ENCODE data around the gene CSH2.
A peak's percentile ranks its signal among the peaks of the same experiment; 100 is the strongest.
"Not testable (repeated sequence)": the region's sequence is repeated elsewhere in the genome, so short reads cannot be mapped to it uniquely, and the experiment has no call there.

Gene CSH2

GRCh38 chr17:63873577-63873976, at the start of gene CSH2:
Gene CSH2 (minus strand): TSS chr17:63873677. CDS start chr17:63873614, 63 bp downstream.
- not testable (repeated sequence) for DNase-seq

- DNase-seq, result peak; percentile 32
Observed at GRCh38 chr17:63922402-63922801, 48.9 kb upstream of the CSH2 start.

- DNase-seq, result peak; percentile 46
Observed at GRCh38 chr17:63920779-63921178, 47.3 kb upstream of the CSH2 start.

GRCh38 chr17:63920050-63920449, 46.6 kb upstream of the CSH2 start:
- not testable (repeated sequence) for DNase-seq

- peak; percentile 79 for DNase-seq
Observed at GRCh38 chr17:63919311-63919723, 45.8 kb upstream of the CSH2 start.

GRCh38 chr17:63918789-63919305, 45.4 kb upstream of the CSH2 start, which contains the start of gene GH1:
Gene GH1 (minus strand): TSS chr17:63918839. CDS start chr17:63918776, 63 bp downstream.
- DNase-seq, result not testable (repeated sequence)

GRCh38 chr17:63918305-63918704, 44.8 kb upstream of the CSH2 start:
- DNase-seq, result no peak

- DNase-seq, result no peak
Observed at GRCh38 chr17:63917646-63918045, 44.2 kb upstream of the CSH2 start.

GRCh38 chr17:63917206-63917605, 43.7 kb upstream of the CSH2 start:
- not testable (repeated sequence) for DNase-seq

GRCh38 chr17:63916566-63917185, 43.2 kb upstream of the CSH2 start:
- no peak for DNase-seq

GRCh38 chr17:63915753-63916152, 42.3 kb upstream of the CSH2 start:
- not testable (repeated sequence) for DNase-seq

GRCh38 chr17:63914471-63914870, 41.0 kb upstream of the CSH2 start:
- no peak for DNase-seq

- peak; percentile 39 for DNase-seq
Observed at GRCh38 chr17:63911657-63912100, 38.2 kb upstream of the CSH2 start.

- DNase-seq, result no peak
Observed at GRCh38 chr17:63911041-63911635, 37.7 kb upstream of the CSH2 start, which contains the start of gene CSHL1. Gene CSHL1 (minus strand): TSS chr17:63911258. CDS start chr17:63911196, 62 bp downstream.

- no peak for DNase-seq
Observed at GRCh38 chr17:63910096-63910495, 36.6 kb upstream of the CSH2 start.

GRCh38 chr17:63909586-63909985, 36.1 kb upstream of the CSH2 start:
- DNase-seq, result not testable (repeated sequence)

- not testable (repeated sequence) for DNase-seq
Observed at GRCh38 chr17:63907161-63907778, 33.8 kb upstream of the CSH2 start.

- not testable (repeated sequence) for DNase-seq
Observed at GRCh38 chr17:63904796-63905195, 31.3 kb upstream of the CSH2 start.

GRCh38 chr17:63903787-63904201, 30.3 kb upstream of the CSH2 start:
- DNase-seq, result not testable (repeated sequence)

- not testable (repeated sequence) for DNase-seq
Observed at GRCh38 chr17:63901971-63902370, 28.5 kb upstream of the CSH2 start.

GRCh38 chr17:63898899-63899798, 25.7 kb upstream of the CSH2 start:
- DNase-seq, result not testable (repeated sequence)
